Measurements from ENCODE around the gene ATP2A3.
"Not testable (repeated sequence)": the region's sequence is repeated elsewhere in the genome, so short reads cannot be mapped to it uniquely, and the experiment has no call there.

The ATP2A3 gene

DNA sequence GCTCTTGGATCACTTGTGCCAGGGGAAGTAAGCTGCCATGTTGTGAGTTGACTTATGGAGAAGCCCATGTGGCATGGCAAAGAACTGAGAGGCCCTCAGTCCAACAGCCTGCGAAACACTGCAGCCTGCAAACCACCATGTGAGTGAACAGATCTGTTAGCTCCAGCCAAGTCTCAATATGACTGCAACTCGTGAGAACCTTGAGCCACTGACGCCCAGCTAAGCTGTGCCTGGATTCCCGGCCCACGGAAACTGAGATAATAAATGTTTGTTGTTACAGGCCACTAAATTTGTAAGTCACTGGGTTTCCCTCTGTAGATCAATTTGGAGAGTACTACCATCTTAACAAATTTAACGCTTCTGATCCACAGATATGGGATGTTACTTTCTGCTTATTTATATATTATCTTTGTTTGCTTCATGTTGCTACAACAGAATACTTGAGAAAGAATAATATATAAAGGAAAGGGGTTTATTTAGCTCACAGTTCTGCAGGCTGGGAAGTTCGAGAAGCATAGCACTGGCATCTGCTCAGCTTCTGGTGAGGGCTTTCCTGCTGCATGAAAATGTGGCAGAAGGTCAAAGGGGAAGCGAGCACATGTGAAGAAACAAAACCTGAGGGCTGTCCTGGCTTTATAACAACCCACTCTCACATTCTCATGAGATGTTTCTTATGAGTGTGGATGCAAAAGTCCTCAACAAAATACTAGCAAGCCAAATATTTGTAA, 29.4 kb upstream of the ATP2A3 start:
- Histone ChIP-seq H3K9me3 (ENCODE audit: insufficient read depth, low read depth, low read length) (peaks cover 4% of the 10 kb centered on the region), H3K4me1 (ENCODE audit: control insufficient read depth in 1 of 2, insufficient read depth in 2 of 2, low read length in 2 of 2) (no peaks in the 10 kb centered on the region), H3K18ac (ENCODE audit: low read length) (no peak overlapping the region), H3K27me3 (ENCODE audit: insufficient read depth, low read length) (no peaks in the 10 kb centered on the region), H3K27ac (ENCODE audit: low read depth, low read length) (no peak overlapping the region), H4K91ac (ENCODE audit: low read depth, low read length) (no peak overlapping the region), H2BK120ac (ENCODE audit: insufficient read depth, low read length, poor library complexity) (no peak overlapping the region), H3K4me2 (ENCODE audit: low read length) (no peak overlapping the region), H3K9ac (ENCODE audit: low read length) (no peak overlapping the region), H2BK12ac (ENCODE audit: low read length) (no peak overlapping the region), H3K79me1 (ENCODE audit: low read length) (no peaks in the 10 kb centered on the region), H3K36me3 (ENCODE audit: control insufficient read depth in 1 of 2, insufficient read depth in 2 of 2, low read length in 2 of 2) (no peaks in the 10 kb centered on the region), H2BK5ac (ENCODE audit: low read depth, low read length, poor library complexity) (no peak overlapping the region), H4K8ac (ENCODE audit: low read depth, low read length) (no peak overlapping the region), H2AFZ (ENCODE audit: insufficient read depth, low read length, poor library complexity) (no peak overlapping the region), H3K79me2 (ENCODE audit: control insufficient read depth, insufficient read depth, low read length, poor library complexity) (no peaks in the 10 kb centered on the region), H4K12ac (ENCODE audit: low read depth, low read length) (no peak overlapping the region), H3K14ac (ENCODE audit: low read length) (no peak overlapping the region), H3K23ac (ENCODE audit: low read length) (no peak overlapping the region), H2AK5ac (ENCODE audit: low read length) (no peak overlapping the region), H3K4me3 (ENCODE audit: low read depth, low read length) (no peak overlapping the region), H3K4ac (ENCODE audit: low read depth, low read length) (no peak overlapping the region)
- WGBS (ENCODE audit: extremely low coverage, insufficient coverage, insufficient read length) = no CpG with 5 or more reads among the region's 8 CpGs
- no peak for DNase-seq

DNA sequence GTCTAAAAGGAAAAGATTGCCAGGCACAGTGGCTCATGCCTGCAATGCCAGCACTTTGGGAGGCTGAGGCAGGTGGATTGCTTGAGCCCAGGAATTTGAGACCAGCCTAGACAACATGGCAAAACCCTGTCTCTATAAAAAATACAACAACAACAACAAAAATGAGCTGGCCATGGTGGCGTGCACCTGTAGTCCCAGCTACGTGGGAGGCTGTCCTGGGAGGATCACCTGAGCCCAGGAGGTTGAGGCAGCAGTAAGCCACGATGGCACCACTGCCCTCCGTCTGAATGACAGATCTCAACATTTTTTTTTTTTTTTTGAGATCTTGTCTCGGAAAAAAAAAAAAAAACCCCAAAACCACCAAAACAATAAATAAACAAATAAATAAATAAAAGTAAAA, 28.1 kb upstream of the ATP2A3 start:
- no peak overlapping the region for H2BK5ac ChIP-seq (ENCODE audit: low read depth, low read length, poor library complexity)
- WGBS (ENCODE audit: extremely low coverage, insufficient coverage, insufficient read length) = no CpG with 5 or more reads among the region's 5 CpGs
- no peak for DNase-seq

DNA sequence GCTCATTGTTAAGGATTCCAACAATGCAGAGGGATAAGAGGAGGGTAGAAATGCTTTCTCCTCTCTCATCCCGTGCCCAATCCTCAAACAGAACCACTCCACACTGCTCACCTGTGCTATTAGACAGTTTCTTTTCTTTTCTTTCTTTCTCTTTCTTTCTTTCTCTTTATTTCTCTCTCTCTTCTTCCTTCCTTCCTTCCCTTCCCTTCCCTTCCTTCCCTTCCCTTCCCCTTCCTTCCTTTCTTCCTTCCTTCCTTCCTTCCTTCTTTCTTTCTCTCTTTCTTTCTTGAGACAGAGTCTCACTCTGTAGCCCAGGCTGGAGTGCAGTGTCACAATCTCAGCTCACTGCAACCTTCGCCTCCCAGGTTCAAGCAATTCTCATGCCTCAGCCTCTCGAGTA, 27.5 kb upstream of the ATP2A3 start:
- not testable (repeated sequence) for H4K91ac ChIP-seq (ENCODE audit: low read depth, low read length); H3K9me3 ChIP-seq (ENCODE audit: insufficient read depth, low read depth, low read length); H3K14ac ChIP-seq (ENCODE audit: low read length); H3K4me3 ChIP-seq (ENCODE audit: low read depth, low read length); H2BK5ac ChIP-seq (ENCODE audit: low read depth, low read length, poor library complexity); H2AK5ac ChIP-seq (ENCODE audit: low read length); H3K4me2 ChIP-seq (ENCODE audit: low read length); H2AFZ ChIP-seq (ENCODE audit: insufficient read depth, low read length, poor library complexity); H2BK120ac ChIP-seq (ENCODE audit: insufficient read depth, low read length, poor library complexity); H3K27ac ChIP-seq (ENCODE audit: low read depth, low read length); H4K12ac ChIP-seq (ENCODE audit: low read depth, low read length); H3K79me1 ChIP-seq (ENCODE audit: low read length); H2BK12ac ChIP-seq (ENCODE audit: low read length); H3K18ac ChIP-seq (ENCODE audit: low read length); H4K8ac ChIP-seq (ENCODE audit: low read depth, low read length); H3K79me2 ChIP-seq (ENCODE audit: control insufficient read depth, insufficient read depth, low read length, poor library complexity); H3K9ac ChIP-seq (ENCODE audit: low read length); DNase-seq; H3K23ac ChIP-seq (ENCODE audit: low read length); H3K4me1 ChIP-seq (ENCODE audit: control insufficient read depth in 1 of 2, insufficient read depth in 2 of 2, low read length in 2 of 2); H3K36me3 ChIP-seq (ENCODE audit: control insufficient read depth in 1 of 2, insufficient read depth in 2 of 2, low read length in 2 of 2); H3K27me3 ChIP-seq (ENCODE audit: insufficient read depth, low read length); H3K4ac ChIP-seq (ENCODE audit: low read depth, low read length)
- no CpG with 5 or more reads among the region's 3 CpGs for WGBS (ENCODE audit: extremely low coverage, insufficient coverage, insufficient read length)

More for the DNA sequence above, 28.1 kb upstream of the ATP2A3 start:
- Histone ChIP-seq H3K9me3 (ENCODE audit: insufficient read depth, low read depth, low read length) (peaks cover 4% of the 10 kb centered on the region), H2AK5ac (ENCODE audit: low read length) (no peak overlapping the region), H3K79me2 (ENCODE audit: control insufficient read depth, insufficient read depth, low read length, poor library complexity) (no peaks in the 10 kb centered on the region), H3K4ac (ENCODE audit: low read depth, low read length) (no peak overlapping the region), H3K27me3 (ENCODE audit: insufficient read depth, low read length) (no peaks in the 10 kb centered on the region), H3K27ac (ENCODE audit: low read depth, low read length) (no peak overlapping the region), H4K12ac (ENCODE audit: low read depth, low read length) (no peak overlapping the region), H2AFZ (ENCODE audit: insufficient read depth, low read length, poor library complexity) (no peak overlapping the region), H3K4me2 (ENCODE audit: low read length) (no peak overlapping the region), H3K23ac (ENCODE audit: low read length) (no peak overlapping the region), H3K4me3 (ENCODE audit: low read depth, low read length) (no peak overlapping the region), H4K91ac (ENCODE audit: low read depth, low read length) (no peak overlapping the region), H3K36me3 (ENCODE audit: control insufficient read depth in 1 of 2, insufficient read depth in 2 of 2, low read length in 2 of 2) (no peaks in the 10 kb centered on the region), H3K79me1 (ENCODE audit: low read length) (no peaks in the 10 kb centered on the region), H3K4me1 (ENCODE audit: control insufficient read depth in 1 of 2, insufficient read depth in 2 of 2, low read length in 2 of 2) (no peaks in the 10 kb centered on the region), H2BK120ac (ENCODE audit: insufficient read depth, low read length, poor library complexity) (no peak overlapping the region), H3K9ac (ENCODE audit: low read length) (no peak overlapping the region), H4K8ac (ENCODE audit: low read depth, low read length) (no peak overlapping the region), H2BK12ac (ENCODE audit: low read length) (no peak overlapping the region), H3K14ac (ENCODE audit: low read length) (no peak overlapping the region), H3K18ac (ENCODE audit: low read length) (no peak overlapping the region)

DNA sequence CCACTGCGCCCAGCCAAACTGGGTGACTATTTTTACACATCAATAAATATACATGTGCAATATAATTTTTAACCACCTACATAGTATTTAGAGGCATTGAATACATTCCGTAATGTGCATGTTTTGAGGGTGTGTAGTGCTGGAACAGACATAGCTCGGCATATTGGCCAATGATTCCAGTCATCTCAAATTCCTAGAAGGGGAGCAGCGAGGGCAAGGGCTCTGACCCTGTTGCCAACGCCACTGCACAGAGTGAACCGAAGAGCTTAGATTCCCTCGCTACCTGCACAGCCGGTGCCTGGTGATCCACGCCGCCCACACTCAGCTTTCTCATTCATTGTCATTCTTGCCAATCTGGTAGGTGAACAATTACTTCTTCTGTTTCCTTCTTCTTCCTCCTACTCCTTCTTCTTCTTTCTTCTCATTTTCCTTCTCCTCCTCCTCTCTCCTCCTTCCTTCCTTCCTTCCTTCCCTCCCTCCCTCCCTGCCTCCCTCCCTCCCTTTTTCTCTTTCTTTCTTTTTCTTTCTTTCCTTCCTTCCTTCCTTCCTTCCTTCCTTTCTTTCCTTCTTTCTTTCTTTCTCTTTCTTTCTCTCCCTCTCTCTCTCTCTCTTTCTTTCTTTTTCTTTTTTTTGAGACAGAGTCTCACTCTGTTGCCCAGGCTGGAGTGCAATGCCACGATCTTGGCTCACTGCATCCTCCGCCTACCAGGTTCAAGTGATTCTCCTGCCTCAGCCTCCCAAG, 26.3 kb upstream of the ATP2A3 start:
- no peak overlapping the region for H3K18ac ChIP-seq (ENCODE audit: low read length)
- H4K8ac ChIP-seq (ENCODE audit: low read depth, low read length) = no peak overlapping the region
- no peak overlapping the region for H2BK5ac ChIP-seq (ENCODE audit: low read depth, low read length, poor library complexity)
- H4K12ac ChIP-seq (ENCODE audit: low read depth, low read length) = no peak overlapping the region
- H3K23ac ChIP-seq (ENCODE audit: low read length) = no peak overlapping the region
- H2BK120ac ChIP-seq (ENCODE audit: insufficient read depth, low read length, poor library complexity) = no peak overlapping the region
- H3K36me3 ChIP-seq (ENCODE audit: control insufficient read depth in 1 of 2, insufficient read depth in 2 of 2, low read length in 2 of 2) = no peaks in the 10 kb centered on the region
- H3K4me2 ChIP-seq (ENCODE audit: low read length) = no peak overlapping the region
- no peaks in the 10 kb centered on the region for H3K79me1 ChIP-seq (ENCODE audit: low read length)
- H2BK12ac ChIP-seq (ENCODE audit: low read length) = no peak overlapping the region
- no peaks in the 10 kb centered on the region for H3K27me3 ChIP-seq (ENCODE audit: insufficient read depth, low read length)
- no peak overlapping the region for H3K27ac ChIP-seq (ENCODE audit: low read depth, low read length)
- H3K9me3 ChIP-seq (ENCODE audit: insufficient read depth, low read depth, low read length) = peaks cover 6% of the 10 kb centered on the region
- no peaks in the 10 kb centered on the region for H3K79me2 ChIP-seq (ENCODE audit: control insufficient read depth, insufficient read depth, low read length, poor library complexity)
- H3K4me1 ChIP-seq (ENCODE audit: control insufficient read depth in 1 of 2, insufficient read depth in 2 of 2, low read length in 2 of 2) = peaks cover 4% of the 10 kb centered on the region in 2 experiments
- H2AK5ac ChIP-seq (ENCODE audit: low read length) = no peak overlapping the region
- H3K14ac ChIP-seq (ENCODE audit: low read length) = no peak overlapping the region
- no peak overlapping the region for H3K9ac ChIP-seq (ENCODE audit: low read length)
- no peak for DNase-seq
- H3K4me3 ChIP-seq (ENCODE audit: low read depth, low read length) = no peak overlapping the region
- no peak overlapping the region for H3K4ac ChIP-seq (ENCODE audit: low read depth, low read length)
- WGBS (ENCODE audit: extremely low coverage, insufficient coverage, insufficient read length) = no CpG with 5 or more reads among the region's 12 CpGs
- no peak overlapping the region for H4K91ac ChIP-seq (ENCODE audit: low read depth, low read length)
- H2AFZ ChIP-seq (ENCODE audit: insufficient read depth, low read length, poor library complexity) = no peak overlapping the region

All from trophoblast cell (in vitro differentiated cells and primary cell).